GM12892 (cell line): ENCODE measurements around the gene SHB.

Experiments used
- DNase-seq: peaks from one replicate; pipeline ENCODE4 v3.0.0; 2011; ENCODE audit not compliant: insufficient read length
- FAIRE-seq: peaks from 2 replicates; lab custom pipeline; 2011; peaks lifted over from hg19 to GRCh38; lab: Jason Lieb, UNC
- POLR2A ChIP-seq: IDR thresholded peaks from 2 replicates; pipeline ENCODE4 v1.6.1; 2011; ENCODE audit warnings: low read depth, low read length, control low read depth
- POLR2AphosphoS5 ChIP-seq: IDR thresholded peaks from 2 replicates; pipeline ENCODE4 v1.6.1; 2011; ENCODE audit warnings: low read depth, low read length, control low read depth
- TAF1 ChIP-seq: IDR thresholded peaks from 2 replicates; pipeline ENCODE4 v1.6.1; 2011; ENCODE audit warnings: low read depth, mild to moderate bottlenecking, control low read depth, low read length, borderline replicate concordance

Gene SHB

DNA sequence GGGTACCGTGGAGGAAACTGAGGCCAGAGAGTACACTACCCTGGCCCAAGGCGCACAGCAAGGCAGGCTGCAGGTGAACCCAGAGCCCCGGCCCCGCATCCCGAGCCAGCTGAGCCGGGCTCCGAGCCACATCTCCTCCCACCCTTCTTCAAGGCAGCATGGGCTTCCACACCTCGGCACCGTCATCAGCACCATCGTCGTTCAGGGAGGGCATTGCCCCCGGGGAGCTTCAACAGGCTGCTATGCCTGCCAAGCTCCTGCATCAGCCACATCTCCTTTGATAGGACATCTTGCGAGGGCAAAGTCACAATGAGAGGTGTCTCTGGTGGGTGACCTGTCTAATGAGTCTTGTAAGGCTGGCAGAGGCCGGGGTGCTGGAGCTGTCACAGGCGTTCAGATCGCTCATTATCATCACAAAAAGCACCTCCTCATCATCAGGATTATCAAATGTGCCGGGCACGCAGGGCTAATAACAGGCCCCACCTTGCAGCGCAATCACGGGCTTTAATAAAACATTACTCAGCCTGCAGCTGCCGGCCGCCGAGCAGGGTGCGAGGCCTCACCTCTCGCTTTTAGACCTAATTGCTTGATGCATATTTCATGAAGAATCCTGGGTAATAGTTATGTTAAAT lies 145.1 kb downstream of the SHB start:
- TF ChIP-seq TAF1 (no peak), POLR2A (no peak), POLR2AphosphoS5 (no peak)
- DNase-seq (no peak), FAIRE-seq (no peak)

DNA sequence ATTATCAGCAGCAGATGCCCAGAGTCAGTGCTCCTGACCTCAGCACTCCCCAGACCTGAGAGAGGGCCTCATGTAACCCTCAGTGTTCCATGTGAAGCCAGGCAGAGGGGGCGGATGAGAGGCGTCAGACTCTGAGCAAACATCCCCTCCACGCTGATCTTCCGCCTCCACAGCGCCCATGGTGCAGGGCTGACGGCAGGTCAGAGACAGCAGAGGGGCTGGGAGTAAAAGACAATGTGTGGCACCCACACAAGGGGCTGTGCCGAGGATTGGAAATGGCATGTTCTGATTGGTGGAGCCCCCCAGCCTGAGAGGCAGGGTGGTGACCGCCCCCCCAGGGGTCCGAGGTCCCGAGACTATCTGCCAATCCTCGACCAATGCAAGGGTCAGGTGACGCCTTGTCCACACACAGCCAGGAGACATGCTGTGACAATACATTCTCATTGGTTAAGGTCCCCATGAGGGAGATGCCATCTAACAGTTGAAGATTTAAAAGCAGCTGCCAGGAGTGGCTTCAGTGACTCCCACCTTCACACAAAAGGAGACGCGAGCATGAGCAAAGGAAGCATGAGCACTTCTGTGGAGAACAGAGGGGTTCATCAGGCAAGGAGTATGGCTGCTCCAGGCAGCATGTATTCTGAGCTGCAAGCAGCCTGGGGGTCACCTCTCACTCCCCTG lies 145.8 kb downstream of the SHB start:
- DNase-seq (no peak), FAIRE-seq (no peak)
- TF ChIP-seq POLR2AphosphoS5 (no peak), TAF1 (no peak), POLR2A (no peak)

DNA sequence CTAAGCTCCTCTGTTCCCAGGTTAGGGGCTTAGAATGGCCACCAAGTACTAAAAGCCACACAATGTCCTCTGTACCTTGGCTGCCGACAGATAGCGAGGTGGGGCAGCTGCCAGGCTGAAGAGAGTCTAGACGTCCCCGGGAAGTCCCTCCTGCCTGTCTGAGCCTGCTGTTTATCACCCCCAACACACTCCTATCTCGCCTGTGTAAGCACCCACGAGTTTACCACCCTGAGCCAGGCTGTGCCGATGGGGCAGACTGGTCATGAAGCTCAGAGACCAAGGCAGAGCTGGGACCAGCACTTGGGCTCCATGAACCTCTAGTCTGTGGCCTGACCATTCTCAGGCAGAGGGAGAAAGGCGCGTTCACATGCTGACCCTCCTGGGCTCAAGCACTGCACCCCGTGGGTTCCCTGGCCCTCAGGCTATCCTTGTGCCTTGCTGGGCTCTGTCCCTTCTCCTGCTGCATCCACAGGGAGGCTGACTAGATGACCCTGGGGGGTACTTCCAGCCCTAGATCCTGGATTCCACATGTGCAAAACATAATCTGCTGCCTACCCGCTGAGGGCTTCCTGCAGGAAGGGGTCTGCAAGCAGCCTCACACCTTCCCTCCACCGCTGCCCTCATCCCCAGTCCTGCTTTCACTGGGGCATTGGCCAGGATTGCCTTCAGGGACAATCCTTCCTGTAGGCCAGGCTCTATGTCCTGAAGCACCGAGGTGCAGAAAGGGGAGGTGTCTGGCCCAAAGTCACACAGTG lies 146.5 kb downstream of the SHB start:
- TF ChIP-seq POLR2A (no peak), POLR2AphosphoS5 (no peak), TAF1 (no peak)
- DNase-seq, result no peak
- FAIRE-seq, result no peak

DNA sequence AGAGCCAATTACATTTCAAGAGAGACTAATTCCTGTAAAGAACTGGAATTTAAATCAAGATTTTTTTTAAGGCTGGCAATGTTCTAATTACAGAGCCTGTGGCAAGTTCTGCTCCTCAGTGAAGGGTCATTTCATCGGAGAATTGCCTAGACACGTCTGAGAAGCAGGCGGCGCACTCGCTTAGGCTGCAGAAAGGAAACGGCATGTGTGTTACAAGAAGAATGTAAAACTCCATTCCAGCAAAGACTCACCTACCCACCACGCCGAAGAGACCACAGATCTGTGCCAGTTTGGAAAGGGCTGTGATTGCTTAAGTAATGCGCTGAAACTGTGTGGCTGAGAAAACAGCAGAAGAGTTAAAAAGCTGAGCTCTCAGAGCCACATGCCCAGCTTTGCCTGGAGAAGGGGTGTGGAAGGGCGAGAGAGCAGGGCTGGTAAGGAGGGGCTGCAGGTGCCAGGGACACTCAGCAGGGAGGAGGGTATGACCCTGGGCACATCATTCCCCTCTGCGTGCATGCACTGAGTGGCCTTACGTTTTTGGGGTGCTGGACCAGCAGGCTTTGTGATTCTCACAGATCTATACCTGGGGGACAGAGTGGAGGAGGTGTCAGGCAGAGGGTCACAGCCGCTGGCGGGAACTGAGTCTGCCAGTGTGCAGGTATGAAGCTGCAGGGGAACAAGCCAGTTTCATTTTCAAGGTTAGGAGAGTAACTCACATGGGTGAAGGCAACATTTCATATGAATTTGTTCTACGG lies 147.3 kb downstream of the SHB start:
- TF ChIP-seq TAF1 (no peak), POLR2A (no peak), POLR2AphosphoS5 (no peak)
- DNase-seq, result no peak
- FAIRE-seq, result no peak

DNA sequence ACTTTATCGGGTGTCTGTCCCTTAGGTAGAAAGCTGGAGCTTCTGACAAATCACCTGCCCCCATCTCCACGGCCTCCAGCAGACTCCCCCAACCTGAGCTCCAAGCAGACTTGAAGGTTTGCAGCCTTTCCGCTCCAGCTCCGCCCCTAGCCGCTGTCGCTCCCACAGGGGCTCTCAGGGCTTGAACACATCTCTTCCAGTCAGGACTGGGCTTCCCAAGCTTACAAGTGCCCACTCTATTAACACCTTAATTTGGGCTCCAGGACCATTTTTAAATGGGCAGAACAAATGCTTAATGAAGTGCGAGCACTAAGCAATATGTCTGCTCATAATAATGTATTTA lies 147.9 kb downstream of the SHB start:
- TF ChIP-seq POLR2AphosphoS5 (no peak), POLR2A (no peak), TAF1 (no peak)
- no peak for FAIRE-seq
- DNase-seq, result no peak

DNA sequence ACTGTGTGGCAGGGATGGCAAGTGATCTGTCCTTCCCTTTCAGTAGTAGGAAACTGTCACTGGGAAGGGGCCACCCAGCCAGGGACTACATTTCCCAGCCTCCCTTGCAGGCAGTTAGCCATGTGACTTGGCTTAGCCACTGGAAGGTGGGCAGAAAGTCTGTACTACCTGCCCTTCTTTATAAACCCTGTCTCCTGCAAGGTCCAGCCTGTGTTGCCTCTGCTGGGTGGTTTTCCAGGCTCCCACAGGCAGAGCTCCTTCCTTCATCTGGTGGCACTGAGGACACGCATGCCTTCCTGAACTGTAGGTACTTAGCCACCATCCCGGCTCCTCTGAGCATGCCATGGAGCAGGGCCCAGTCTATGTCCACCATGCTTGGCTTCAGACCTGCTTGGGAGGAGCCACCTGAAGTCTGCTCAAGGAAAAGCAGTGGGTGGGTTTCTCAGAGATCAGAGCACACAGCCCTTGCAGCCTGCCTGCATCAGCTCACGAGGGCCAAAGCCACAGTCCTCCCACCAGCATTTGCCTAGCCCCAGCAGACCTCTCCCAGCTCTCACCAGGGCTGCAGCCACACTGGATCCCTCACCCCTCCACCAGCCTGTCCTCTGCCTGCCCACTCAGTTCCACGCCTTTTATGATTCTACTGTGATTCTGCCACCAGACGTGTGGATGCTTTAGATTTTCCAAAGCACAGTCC lies 148.4 kb downstream of the SHB start:
- FAIRE-seq (peak; percentile 38), DNase-seq (no peak)
- TF ChIP-seq POLR2A (no peak), POLR2AphosphoS5 (no peak), TAF1 (no peak)

DNA sequence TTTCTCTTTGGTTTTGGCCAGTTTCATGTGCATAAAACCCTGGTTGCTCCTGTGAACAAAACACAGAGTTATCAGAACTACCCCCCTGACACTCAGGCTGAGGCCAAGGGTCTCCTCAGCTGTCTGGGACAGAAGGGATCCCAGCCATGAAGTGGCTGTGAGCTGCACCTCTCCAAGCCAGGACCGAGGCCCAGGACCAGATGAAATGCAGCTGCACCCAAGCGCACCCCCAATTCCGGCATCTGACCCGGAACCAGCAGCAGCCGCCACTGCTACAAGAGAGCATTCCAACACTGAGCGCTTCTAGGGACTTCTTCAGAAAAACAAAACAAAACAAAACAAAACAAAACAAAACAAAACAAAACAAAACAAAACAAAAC lies 149.1 kb downstream of the SHB start:
- TF ChIP-seq TAF1 (no peak), POLR2A (no peak), POLR2AphosphoS5 (no peak)
- no peak for FAIRE-seq

DNA sequence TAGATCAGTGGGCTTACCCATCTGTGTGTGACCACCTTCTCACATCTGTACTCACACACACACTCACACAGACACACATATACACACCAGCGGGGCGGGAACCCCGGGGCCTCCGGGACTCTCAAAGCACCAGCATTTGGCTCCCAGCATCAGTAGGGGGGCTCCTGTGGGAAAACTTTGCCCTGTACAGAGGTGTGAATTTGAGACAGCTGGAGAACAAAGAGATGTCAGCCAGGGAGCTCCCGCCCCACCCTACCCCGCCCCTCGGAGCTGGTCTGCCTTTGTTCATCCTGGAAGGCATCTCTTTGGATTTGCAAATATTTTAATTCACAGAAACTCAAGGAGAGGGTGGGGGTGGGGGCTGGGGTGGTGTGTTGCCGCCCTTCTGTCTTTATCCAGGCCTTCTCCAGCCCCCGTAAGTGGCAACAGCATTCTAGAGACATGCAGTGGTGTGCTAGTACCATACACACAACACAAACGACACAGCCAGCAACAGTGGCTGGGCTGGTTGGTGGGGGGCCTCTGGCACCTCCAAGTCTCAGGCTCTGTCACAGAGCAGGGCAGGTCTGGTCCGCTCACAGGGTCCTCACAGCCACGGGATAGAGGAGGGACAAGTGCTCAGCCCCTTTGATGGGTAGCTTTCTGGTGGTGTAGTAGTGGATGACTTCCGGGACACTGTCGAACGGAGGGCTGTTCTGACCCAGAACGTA lies 149.6 kb downstream of the SHB start:
- DNase-seq (no peak), FAIRE-seq (no peak)
- TF ChIP-seq POLR2A, result no peak
- no peak for TF ChIP-seq POLR2AphosphoS5
- no peak for TF ChIP-seq TAF1

More for the DNA sequence above, 149.1 kb downstream of the SHB start:
- no peak for DNase-seq

DNA sequence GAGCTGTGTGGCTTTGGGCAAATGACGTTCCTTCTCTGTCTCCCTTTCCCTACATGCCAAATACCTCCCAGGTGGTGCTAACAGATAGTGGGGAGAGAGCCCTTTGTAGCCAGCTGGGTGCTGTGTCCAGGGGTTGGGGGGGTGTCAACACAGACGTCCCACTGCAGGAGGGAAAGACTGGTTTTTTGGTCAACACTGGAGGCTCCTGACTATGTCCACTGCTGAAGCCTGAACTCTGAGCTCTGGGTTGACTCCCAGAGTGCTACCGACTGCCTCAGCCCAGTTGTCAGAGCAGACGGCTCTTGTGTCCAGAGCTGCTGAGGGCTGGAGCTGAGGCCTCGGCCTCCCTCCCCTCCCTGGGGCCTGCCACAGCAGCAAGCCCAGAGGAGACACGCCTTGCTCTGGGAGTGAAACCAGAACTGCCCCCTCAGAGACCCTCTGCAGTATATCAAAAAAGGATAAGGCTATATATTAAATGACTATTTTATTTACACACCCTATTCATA lies 150.3 kb downstream of the SHB start:
- DNase-seq, result no peak
- no peak for FAIRE-seq
- TF ChIP-seq TAF1 (no peak), POLR2A (no peak), POLR2AphosphoS5 (no peak)

DNA sequence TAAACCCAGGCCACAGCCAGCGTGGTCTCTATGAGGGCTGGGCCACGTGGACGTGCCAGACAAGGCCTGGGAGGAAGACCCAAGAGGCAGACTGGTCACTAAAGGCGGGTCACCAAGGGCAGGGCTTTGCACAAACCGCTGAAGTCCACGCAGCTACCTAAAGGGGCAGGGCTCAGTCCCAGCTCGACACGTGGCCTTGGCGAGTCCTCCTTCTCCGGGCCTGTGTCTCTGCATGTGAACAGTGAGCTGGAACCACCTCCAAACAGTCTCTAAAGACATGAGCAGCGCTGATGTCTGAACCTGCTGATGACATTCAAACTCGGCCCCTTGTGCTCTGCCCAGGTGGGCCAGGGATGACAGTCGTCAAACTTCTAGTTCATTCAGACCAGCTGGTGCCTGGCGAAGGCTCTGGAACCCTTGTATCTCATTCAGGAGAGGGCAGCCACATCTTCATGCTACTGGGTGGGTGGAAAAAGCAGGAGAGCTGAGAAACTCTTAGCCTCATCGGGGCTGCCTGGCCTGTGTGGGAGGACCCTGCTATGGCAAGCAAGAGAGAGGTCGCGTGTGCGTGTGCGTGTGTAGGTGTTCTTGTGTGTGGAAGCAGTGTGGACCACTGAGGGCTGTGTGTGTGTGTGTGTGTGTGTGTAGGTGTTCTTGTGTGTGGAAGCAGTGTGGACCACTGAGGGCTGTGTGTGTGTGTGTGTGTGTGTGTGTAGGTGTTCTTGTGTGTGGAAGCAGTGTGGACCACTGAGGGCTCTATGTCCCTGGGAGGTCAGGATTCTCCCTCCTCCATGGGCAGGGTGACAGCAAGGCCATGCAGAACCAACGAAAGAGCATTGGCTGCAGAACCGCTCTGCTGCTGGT lies 151.0 kb downstream of the SHB start:
- TF ChIP-seq POLR2AphosphoS5, result no peak
- no peak for TF ChIP-seq POLR2A
- no peak for TF ChIP-seq TAF1
- no peak for FAIRE-seq
- DNase-seq, result no peak
